SK-N-MC (cell line): ENCODE measurements around the gene INHBE.
"Not testable (repeated sequence)": the region's sequence is repeated elsewhere in the genome, so short reads cannot be mapped to it uniquely, and the experiment has no call there.

Experiments used
- DNase-seq: peaks from one replicate; pipeline ENCODE4 v3.0.0-alpha.2; 2011; ENCODE audit warnings: low read depth, low spot score
- H3K27ac ChIP-seq: fragments of 200-600 bp; sonication (generic); 2 replicates; pipeline ENCODE4 v1.5.1; 2016; ENCODE audit warnings: mixed run types
- H3K36me3 ChIP-seq: fragments of 200-600 bp; sonication (generic); 2 replicates; pipeline ENCODE4 v1.6.1; 2017; ENCODE audit warnings: antibody characterized with exemption, low read length, mixed read lengths; ENCODE audit not compliant: insufficient read depth
- H3K4me3 ChIP-seq: fragments of 200-600 bp; sonication (generic); 2 replicates; pipeline ENCODE4 v1.5.1; 2016
- H3K9ac ChIP-seq: fragments of 200-600 bp; sonication (generic); 2 replicates; pipeline ENCODE4 v1.8.0; 2017; ENCODE audit warnings: mixed run types, mixed read lengths; ENCODE audit not compliant: insufficient read length
- H3K9me3 ChIP-seq: fragments of 200-600 bp; sonication (generic); 2 replicates; pipeline ENCODE4 v1.6.1; 2017; ENCODE audit warnings: low read depth, mild to moderate bottlenecking, antibody characterized with exemption, low read length, moderate library complexity, mixed read lengths
- EZH2 ChIP-seq: fragments of 200-600 bp; sonication (generic); IDR thresholded peaks from one replicate; pipeline ENCODE4 v1.6.1; 2017; ENCODE audit warnings: antibody characterized with exemption
- FOXP2 ChIP-seq: optimal IDR thresholded peaks from 2 replicates; pipeline ENCODE3; 2011; ENCODE audit warnings: mild to moderate bottlenecking, moderate library complexity; ENCODE audit not compliant: insufficient read depth; ENCODE audit errors: extremely low read length, control extremely low read depth
- POLR2AphosphoS5 ChIP-seq: IDR thresholded peaks from 2 replicates; pipeline ENCODE4 v1.6.1; 2012; ENCODE audit warnings: mild to moderate bottlenecking, low read depth, low read length, borderline replicate concordance

INHBE gene

DNA sequence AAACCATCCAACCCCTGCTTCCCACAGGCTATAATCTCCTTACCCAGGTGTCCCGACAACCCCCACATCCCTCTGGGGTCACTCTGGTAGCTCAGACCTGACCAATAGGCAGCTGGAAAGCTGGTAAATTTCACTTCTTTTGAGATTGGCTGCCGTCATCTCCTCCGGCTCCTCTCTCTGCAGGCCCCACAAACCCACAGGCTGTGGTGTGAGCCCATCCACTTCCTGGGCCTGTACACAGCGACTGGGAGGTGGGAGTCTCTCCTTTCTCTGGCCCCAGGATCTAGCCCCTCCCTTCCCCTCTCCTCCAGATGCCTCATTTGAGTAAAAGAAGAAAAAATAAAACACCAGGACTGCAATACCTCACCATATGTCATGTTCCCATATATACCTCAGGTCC lies 19.8 kb upstream of the INHBE start:
- H3K9me3 ChIP-seq: no peaks in the 10 kb centered on the region
- no peak overlapping the region for H3K27ac ChIP-seq
- no peaks in the 10 kb centered on the region for H3K36me3 ChIP-seq
- no peak overlapping the region for H3K9ac ChIP-seq
- DNase-seq: no peak
- TF ChIP-seq EZH2 (no peak), FOXP2 (no peak), POLR2AphosphoS5 (no peak)
- H3K4me3 ChIP-seq: no peak overlapping the region

GRCh38 chr12:57438400-57438799 lies 16.7 kb upstream of the INHBE start:
- Histone ChIP-seq H3K9me3 (no peaks in the 10 kb centered on the region), H3K4me3 (no peak overlapping the region), H3K27ac (no peak overlapping the region), H3K36me3 (no peaks in the 10 kb centered on the region), H3K9ac (no peak overlapping the region)
- TF ChIP-seq EZH2: no peak
- no peak for TF ChIP-seq FOXP2
- no peak for TF ChIP-seq POLR2AphosphoS5
- no peak for DNase-seq

- Histone ChIP-seq H3K4me3 (no peak overlapping the region), H3K36me3 (no peaks in the 10 kb centered on the region), H3K9me3 (no peaks in the 10 kb centered on the region), H3K9ac (no peak overlapping the region), H3K27ac (no peak overlapping the region)
- no peak for DNase-seq
- TF ChIP-seq FOXP2 (no peak), POLR2AphosphoS5 (no peak), EZH2 (no peak)
Measured at GRCh38 chr12:57439762-57440266, 15.3 kb upstream of the INHBE start.

DNA sequence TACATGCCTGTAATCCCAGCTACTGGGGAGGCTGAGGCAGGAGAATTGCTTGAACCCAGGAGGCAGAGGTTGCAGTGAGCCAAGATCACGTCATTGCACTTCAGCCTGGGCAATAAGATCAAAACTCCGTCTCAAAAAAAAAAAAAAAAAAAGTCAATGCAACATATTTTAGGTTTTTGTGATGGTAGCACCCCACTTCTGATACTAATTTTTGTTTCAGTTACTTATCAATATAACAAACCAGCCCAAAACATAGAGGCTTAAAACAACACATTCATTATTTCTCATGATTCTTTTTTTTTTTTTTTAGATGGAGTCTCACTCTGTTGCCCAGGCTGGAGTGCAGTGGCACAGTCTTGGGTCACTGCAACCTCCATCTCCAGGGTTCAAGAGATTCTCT lies 13.7 kb upstream of the INHBE start:
- H3K27ac ChIP-seq, DNase-seq, H3K9ac ChIP-seq, H3K9me3 ChIP-seq, H3K4me3 ChIP-seq, H3K36me3 ChIP-seq: not testable (repeated sequence)

- H3K9ac ChIP-seq: no peak overlapping the region
- no peak for DNase-seq
- H3K4me3 ChIP-seq: no peak overlapping the region
- H3K27ac ChIP-seq: no peak overlapping the region
- no peaks in the 10 kb centered on the region for H3K9me3 ChIP-seq
- TF ChIP-seq POLR2AphosphoS5 (no peak), EZH2 (no peak), FOXP2 (no peak)
- H3K36me3 ChIP-seq: no peaks in the 10 kb centered on the region
Measured at GRCh38 chr12:57441846-57442427, 13.2 kb upstream of the INHBE start.

GRCh38 chr12:57444337-57444736 lies 10.8 kb upstream of the INHBE start:
- not testable (repeated sequence) for H3K9me3 ChIP-seq, H3K27ac ChIP-seq, H3K4me3 ChIP-seq, H3K9ac ChIP-seq, H3K36me3 ChIP-seq, DNase-seq

DNA sequence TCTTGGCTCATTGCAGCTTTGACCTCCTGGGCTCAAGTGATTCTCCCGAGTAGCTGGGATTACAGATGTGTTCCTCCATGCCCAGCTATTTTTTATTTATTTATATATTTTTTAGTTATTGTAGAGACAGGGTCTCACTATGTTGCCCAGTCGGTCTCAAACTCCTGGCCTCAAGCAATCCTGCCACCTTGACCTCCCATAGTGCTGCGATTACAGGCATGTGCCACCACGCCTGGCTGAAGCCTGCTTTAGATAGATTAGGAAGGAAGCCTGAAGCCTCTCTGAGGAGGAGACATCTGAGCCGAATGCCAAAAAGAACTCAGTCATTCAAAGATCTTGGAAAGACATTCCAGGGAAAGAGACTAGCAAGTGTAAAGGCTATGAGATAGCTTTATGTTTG lies 10.4 kb upstream of the INHBE start:
- Histone ChIP-seq H3K9me3 (no peaks in the 10 kb centered on the region), H3K36me3 (no peaks in the 10 kb centered on the region), H3K4me3 (no peak overlapping the region), H3K27ac (no peak overlapping the region), H3K9ac (no peak overlapping the region)
- TF ChIP-seq POLR2AphosphoS5: no peak
- no peak for TF ChIP-seq FOXP2
- no peak for TF ChIP-seq EZH2
- DNase-seq: no peak

GRCh38 chr12:57446292-57446960 lies 8.7 kb upstream of the INHBE start:
- H3K9me3 ChIP-seq: no peaks in the 10 kb centered on the region
- no peak overlapping the region for H3K9ac ChIP-seq
- no peak for DNase-seq
- H3K27ac ChIP-seq: no peak overlapping the region
- H3K4me3 ChIP-seq: no peak overlapping the region
- TF ChIP-seq EZH2 (no peak), POLR2AphosphoS5 (no peak), FOXP2 (no peak)
- H3K36me3 ChIP-seq: no peaks in the 10 kb centered on the region

DNA sequence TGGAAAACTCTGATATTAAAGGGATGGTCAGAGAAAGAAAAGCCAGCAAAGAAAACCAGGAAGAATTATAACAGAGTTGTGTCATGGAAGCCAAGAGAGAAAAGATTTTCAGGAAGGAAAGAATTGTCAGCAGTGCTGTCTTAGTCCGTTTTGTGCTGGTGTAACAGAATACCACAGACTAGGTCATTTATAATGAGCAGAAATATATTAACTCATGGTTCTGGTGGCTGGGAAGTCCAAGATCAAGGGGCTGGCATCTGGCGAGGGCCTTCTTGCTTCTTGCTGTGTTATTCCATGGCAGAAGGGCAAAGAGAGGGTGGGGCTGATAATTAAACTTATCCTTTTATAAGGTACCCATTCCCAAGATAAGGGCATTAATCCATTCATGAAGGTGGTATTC lies 6.4 kb upstream of the INHBE start:
- no peak for DNase-seq
- H3K9ac ChIP-seq: no peak overlapping the region
- no peak overlapping the region for H3K27ac ChIP-seq
- H3K4me3 ChIP-seq: no peak overlapping the region
- H3K36me3 ChIP-seq: no peaks in the 10 kb centered on the region
- TF ChIP-seq FOXP2: no peak
- TF ChIP-seq POLR2AphosphoS5: no peak
- TF ChIP-seq EZH2: no peak
- H3K9me3 ChIP-seq: no peaks in the 10 kb centered on the region
